HepG2 (cell line): ENCODE data around the gene MTUS2. TPM values are rescaled to one million over a fixed set of nuclear protein-coding genes. Genes with fewer than 3 reads are reported as not detected.

Experiments
- ATAC-seq: fragments of 200-7000 bp; cut with Tn5 transposase; 3 replicates; pipeline ENCODE4 v1.9.1; 2020; ENCODE audit warnings: mild to moderate bottlenecking, moderate library complexity
- BruUV-seq: library from RNA; stranded (reverse); fragments of 400-500 nt; replicated peaks from 2 replicates; lab custom pipeline; 2021; lab: Mats Ljungman, UMichigan
- CTCF ChIA-PET: fragments of 300-600 bp; formaldehyde crosslinking; extraction: SDS; loops from one replicate; lab custom pipeline; 2021; ENCODE audit warnings: low total read pairs, inconsistent platforms, low intra/inter-chr PET ratio; lab: Yijun Ruan, JAX
- POLR2A ChIA-PET: fragments of 350-600 bp; sonication (Branson Sonifier 250); formaldehyde crosslinking; loops from one replicate; lab custom pipeline; 2020; ENCODE audit warnings: antibody characterized with exemption, inconsistent platforms; lab: Yijun Ruan, JAX
- DNase-seq: peaks from one replicate; pipeline ENCODE4 v3.0.0-alpha.2; 2015; ENCODE audit warnings: low spot score
- FAIRE-seq: peaks from 3 replicates; lab custom pipeline; 2011; peaks lifted over from hg19 to GRCh38; lab: Jason Lieb, UNC
- H2AFZ ChIP-seq: one replicate; pipeline ENCODE4 v1.6.1; 2011; ENCODE audit warnings: low read length, inconsistent platforms
- H3K27ac ChIP-seq: fragments of 300-600 bp; 3 replicates; pipeline ENCODE4 v1.8.0; 2011; ENCODE audit warnings: mixed run types, mild to moderate bottlenecking, mixed read lengths, low read length, inconsistent platforms; ENCODE audit not compliant: insufficient read depth; ENCODE audit errors: extremely low read length
- H3K27me3 ChIP-seq, 2 experiments: fragments of 200-600 bp in 1 of 2; 2 replicates in 1 of 2; 3 replicates in 1 of 2; pipeline versions ENCODE4 v1.6.0 to v1.8.0; 2011; ENCODE audit warnings: low read length in 2 of 2, mild to moderate bottlenecking in 2 of 2, moderate library complexity in 2 of 2, inconsistent platforms in 1 of 2; ENCODE audit not compliant: insufficient read depth in 2 of 2, control insufficient read depth in 1 of 2
- H3K36me3 ChIP-seq, 2 experiments: fragments of 200-600 bp in 1 of 2; replicated peaks in 1 of 2; 2 replicates in 1 of 2; 3 replicates in 1 of 2; pipeline versions ENCODE4 v1.5.1 to v1.8.0; 2011; ENCODE audit warnings: low read length in 2 of 2, inconsistent platforms in 1 of 2; ENCODE audit not compliant: insufficient read depth in 2 of 2, control insufficient read depth in 1 of 2
- H3K4me1 ChIP-seq: 2 replicates; pipeline ENCODE4 v1.5.1; 2012; ENCODE audit warnings: low read length, inconsistent platforms; ENCODE audit not compliant: insufficient read depth
- H3K4me2 ChIP-seq: 2 replicates; pipeline ENCODE4 v1.6.0; 2011; ENCODE audit warnings: low read depth, low read length, inconsistent platforms
- H3K4me3 ChIP-seq, 3 experiments: fragments of 200-600 bp in 1 of 3; sonication (generic), shearing (Covaris generic) in 1 of 3; replicated peaks in 1 of 3; 2 replicates each; pipeline ENCODE4 v1.5.1; 2011 to 2016; ENCODE audit warnings: low read length in 3 of 3, inconsistent platforms in 2 of 3, low read depth in 2 of 3, mild to moderate bottlenecking in 2 of 3, control low read depth in 1 of 3, mixed read lengths in 1 of 3; ENCODE audit not compliant: insufficient read depth in 1 of 3
- H3K79me2 ChIP-seq: one replicate; pipeline ENCODE4 v1.6.1; 2011; ENCODE audit warnings: low read length, inconsistent platforms; ENCODE audit not compliant: insufficient read depth
- H3K9ac ChIP-seq: 2 replicates; pipeline ENCODE4 v1.6.0; 2011; ENCODE audit warnings: mild to moderate bottlenecking, low read depth, low read length, inconsistent platforms; ENCODE audit not compliant: insufficient read depth
- H3K9me3 ChIP-seq: 2 replicates; pipeline ENCODE4 v1.5.1; 2012; ENCODE audit warnings: mild to moderate bottlenecking, low read length
- H4K20me1 ChIP-seq: 2 replicates; pipeline ENCODE4 v1.6.0; 2011; ENCODE audit warnings: inconsistent platforms, mild to moderate bottlenecking, low read length, moderate library complexity; ENCODE audit not compliant: insufficient read depth
- DMTF1 ChIP-seq: sonication (generic); formaldehyde crosslinking; IDR thresholded peaks from 2 replicates; pipeline ENCODE4 v1.4.0; 2020; ENCODE audit warnings: mild to moderate bottlenecking, missing genetic modification reagents
- KDM5B ChIP-seq: sonication (generic); formaldehyde crosslinking; IDR thresholded peaks from 2 replicates; pipeline ENCODE4 v1.4.0; 2020; ENCODE audit warnings: missing genetic modification reagents, mild to moderate bottlenecking, borderline replicate concordance
- MBD4 ChIP-seq: IDR thresholded peaks from 2 replicates; pipeline ENCODE4 v1.6.1; 2012; ENCODE audit warnings: low read length, inconsistent platforms, borderline replicate concordance
- NONO ChIP-seq, 2 experiments: fragments of 450-650 bp in 1 of 2; sonication (generic) in 1 of 2; formaldehyde crosslinking in 1 of 2; IDR thresholded peaks in 1 of 2; conservative IDR thresholded peaks in 1 of 2; 2 replicates each; pipeline versions ENCODE4 v1.6.1 to v1.8.0; 2017 to 2022; ENCODE audit warnings: mild to moderate bottlenecking in 1 of 2, missing genetic modification reagents in 1 of 2, moderate library complexity in 1 of 2
- PHF21A ChIP-seq: sonication (generic); formaldehyde crosslinking; IDR thresholded peaks from 2 replicates; pipeline ENCODE4 v1.5.0; 2020; ENCODE audit warnings: mild to moderate bottlenecking, missing genetic modification reagents
- RFXAP ChIP-seq: sonication (generic); formaldehyde crosslinking; IDR thresholded peaks from 2 replicates; pipeline ENCODE4 v1.4.0; 2020; ENCODE audit warnings: missing genetic modification reagents, borderline replicate concordance
- ZNF550 ChIP-seq: sonication (generic); formaldehyde crosslinking; IDR thresholded peaks from 2 replicates; pipeline ENCODE4 v1.4.0; 2020; ENCODE audit warnings: mild to moderate bottlenecking, missing genetic modification reagents, borderline replicate concordance
- ZNF746 ChIP-seq: sonication (generic); formaldehyde crosslinking; IDR thresholded peaks from 2 replicates; pipeline ENCODE4 v1.8.0; 2022; ENCODE audit warnings: mild to moderate bottlenecking, missing genetic modification reagents
- ZNF775 ChIP-seq: sonication (generic); formaldehyde crosslinking; IDR thresholded peaks from 2 replicates; pipeline ENCODE4 v1.4.0; 2020; ENCODE audit warnings: missing genetic modification reagents, mild to moderate bottlenecking, moderate library complexity, borderline replicate concordance
- WGBS: methylation state at CpG from one replicate; pipeline ENCODE4 v1.1.6; 2017; ENCODE audit warnings: low lambda C conversion rate; 5-methylcytosine and 5-hydroxymethylcytosine counted together
- in situ Hi-C: cut with HindIII; loops from 2 replicates; pipeline ENCODE4 v1.10.0; 2017; ENCODE audit warnings: low pct_unique_long_range_greater_than_20kb; ENCODE audit not compliant: extremely low pct_ligation_motif_present
- intact Hi-C: fragments of 100-400 bp; cut with micrococcal nuclease; formaldehyde crosslinking; loops from one replicate; pipeline ENCODE4 v1.10.0; 2022; ENCODE audit not compliant: unreplicated experiment
- polyA plus RNA-seq, 8 experiments: library from polyadenylated mRNA; depleted of rRNA in 3 of 8; stranded (reverse) in 7 of 8; unstranded in 1 of 8; fragments of >200 nt; fragmentation: Illumina TruSeq in 4 of 8; extraction: Trizol in 4 of 8; gene quantifications; 2 replicates each; pipeline versions ENCODE4 v1.2.1 to v1.2.3, GENCODE V29; 2011 to 2016; ENCODE audit warnings: low read depth in 4 of 8, missing spikeins in 1 of 8, mixed read lengths in 1 of 8; ENCODE audit not compliant: insufficient read depth in 1 of 8
- total RNA-seq, 5 experiments: library from RNA; depleted of rRNA; stranded (reverse); fragments of >200 nt; fragmentation: Illumina TruSeq; extraction: Trizol; gene quantifications; 2 replicates each; pipeline ENCODE4 v1.2.3, GENCODE V29; 2016; ENCODE audit warnings: low read depth in 1 of 5

MTUS2 gene
- total and polyA plus RNA-seq, 2 of the 13 experiments (the other 11 are each of a cell fraction or from before 2014, with no cell fraction given) = not detected

- no peak overlapping the region for H2AFZ ChIP-seq
- 12% methylated on average over 3 of the region's 3 CpGs for WGBS
- CTCF ChIA-PET = no interaction called here
- no peak for ATAC-seq
- H3K27me3 ChIP-seq = no peaks in the 10 kb centered on the region
- no peak overlapping the region for H3K4me3 ChIP-seq
- H3K36me3 ChIP-seq = no peaks in the 10 kb centered on the region
- peaks cover 73% of the 10 kb centered on the region for H3K9me3 ChIP-seq
- no peak overlapping the region for H3K27ac ChIP-seq
- POLR2A ChIA-PET = no interaction called here
- H3K79me2 ChIP-seq = no peaks in the 10 kb centered on the region
- H3K9ac ChIP-seq = no peak overlapping the region
- H3K4me2 ChIP-seq = no peak overlapping the region
- BruUV-seq = no TSS peak
- FAIRE-seq = no peak
- H4K20me1 ChIP-seq = no peaks in the 10 kb centered on the region
- TF ChIP-seq DMTF1 (CRISPR knock-in tag) (no peak), PHF21A (CRISPR knock-in tag) (no peak), RFXAP (CRISPR knock-in tag) (no peak), ZNF775 (CRISPR knock-in tag) (no peak), ZNF550 (no peak), NONO (IDR thresholded peaks at IDR 0.05) (no peak), NONO (CRISPR knock-in tag; conservative IDR thresholded peaks at IDR 0.05) (no peak), KDM5B (no peak), ZNF746 (CRISPR knock-in tag) (no peak), MBD4 (no peak)
- H3K4me1 ChIP-seq = no peaks in the 10 kb centered on the region
- intact Hi-C loops = no loop called here
- DNase-seq = no peak
- in situ Hi-C loops = no loop called here
Observed at GRCh38 chr13:29165216-29165615, 345.1 kb downstream of the MTUS2 start.
